Retinal pigment epithelial cell (primary cell): ENCODE measurements around the gene ZBTB6.
A peak's percentile ranks its signal among the peaks of the same experiment; 100 is the strongest.

Experiments
- DNase-seq: peaks from one replicate; pipeline ENCODE4 v3.0.0-alpha.2; 2010; ENCODE audit warnings: low read depth
- H3K4me3 ChIP-seq: 2 replicates; pipeline ENCODE4 v1.5.1; 2011; ENCODE audit warnings: mild to moderate bottlenecking, low read length, control low read depth, moderate library complexity
- TF ChIP-seq, protein P1 (sequence below): conservative IDR thresholded peaks from 2 replicates; pipeline ENCODE4 v1.5.1; 2011; ENCODE audit warnings: low read depth, low read length, control low read depth, inconsistent platforms

ZBTB6 gene

GRCh38 chr9:122940454-122940748, 27.3 kb upstream of the ZBTB6 start:
- H3K4me3 ChIP-seq, result peak overlapping the region; percentile 39
- no peak for DNase-seq

DNA sequence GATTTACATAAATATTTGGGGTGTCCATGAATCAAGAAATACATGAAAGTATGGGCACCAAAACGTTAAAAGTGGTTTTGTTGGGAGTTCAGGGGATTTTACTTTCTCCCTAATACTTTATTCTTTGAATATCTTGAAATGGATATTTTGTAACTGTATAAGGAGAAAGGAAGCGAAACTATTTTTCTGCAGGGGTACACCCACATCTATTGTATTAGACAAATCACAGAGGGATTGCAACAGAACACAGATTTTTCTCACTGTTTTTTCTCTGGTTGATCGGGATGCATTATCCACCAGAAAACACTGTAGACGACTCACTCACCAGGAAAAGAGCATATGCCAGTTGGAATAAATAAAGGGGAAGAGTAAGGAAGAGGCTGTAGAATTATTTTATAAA, 26.5 kb upstream of the ZBTB6 start:
- DNase-seq, result no peak
- TF ChIP-seq, protein P1, sequence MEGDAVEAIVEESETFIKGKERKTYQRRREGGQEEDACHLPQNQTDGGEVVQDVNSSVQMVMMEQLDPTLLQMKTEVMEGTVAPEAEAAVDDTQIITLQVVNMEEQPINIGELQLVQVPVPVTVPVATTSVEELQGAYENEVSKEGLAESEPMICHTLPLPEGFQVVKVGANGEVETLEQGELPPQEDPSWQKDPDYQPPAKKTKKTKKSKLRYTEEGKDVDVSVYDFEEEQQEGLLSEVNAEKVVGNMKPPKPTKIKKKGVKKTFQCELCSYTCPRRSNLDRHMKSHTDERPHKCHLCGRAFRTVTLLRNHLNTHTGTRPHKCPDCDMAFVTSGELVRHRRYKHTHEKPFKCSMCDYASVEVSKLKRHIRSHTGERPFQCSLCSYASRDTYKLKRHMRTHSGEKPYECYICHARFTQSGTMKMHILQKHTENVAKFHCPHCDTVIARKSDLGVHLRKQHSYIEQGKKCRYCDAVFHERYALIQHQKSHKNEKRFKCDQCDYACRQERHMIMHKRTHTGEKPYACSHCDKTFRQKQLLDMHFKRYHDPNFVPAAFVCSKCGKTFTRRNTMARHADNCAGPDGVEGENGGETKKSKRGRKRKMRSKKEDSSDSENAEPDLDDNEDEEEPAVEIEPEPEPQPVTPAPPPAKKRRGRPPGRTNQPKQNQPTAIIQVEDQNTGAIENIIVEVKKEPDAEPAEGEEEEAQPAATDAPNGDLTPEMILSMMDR, result no peak
- H3K4me3 ChIP-seq, result no peak overlapping the region

More at GRCh38 chr9:122940454-122940748, 27.3 kb upstream of the ZBTB6 start:
- TF ChIP-seq, protein P1, result no peak

DNA sequence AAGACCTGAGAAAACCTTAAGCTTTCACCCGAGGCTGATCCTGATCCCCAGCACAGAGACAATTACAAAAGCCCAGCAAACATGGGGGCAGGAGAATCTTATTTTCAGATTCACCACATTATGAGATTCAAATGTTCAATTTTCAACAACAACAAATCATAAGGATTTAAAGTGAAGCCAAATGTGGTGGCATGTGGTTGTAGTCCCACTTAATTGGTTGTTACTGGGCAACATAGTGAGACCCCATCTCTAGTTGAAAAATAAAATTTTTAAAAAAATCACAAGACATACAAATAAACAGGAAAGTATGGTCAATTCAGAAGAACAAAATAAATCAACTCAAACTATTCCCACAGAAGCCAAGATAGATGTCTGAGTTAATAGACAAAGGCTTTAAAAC, 23.8 kb upstream of the ZBTB6 start:
- no peak overlapping the region for H3K4me3 ChIP-seq
- no peak for DNase-seq
- TF ChIP-seq, protein P1, result no peak

DNA sequence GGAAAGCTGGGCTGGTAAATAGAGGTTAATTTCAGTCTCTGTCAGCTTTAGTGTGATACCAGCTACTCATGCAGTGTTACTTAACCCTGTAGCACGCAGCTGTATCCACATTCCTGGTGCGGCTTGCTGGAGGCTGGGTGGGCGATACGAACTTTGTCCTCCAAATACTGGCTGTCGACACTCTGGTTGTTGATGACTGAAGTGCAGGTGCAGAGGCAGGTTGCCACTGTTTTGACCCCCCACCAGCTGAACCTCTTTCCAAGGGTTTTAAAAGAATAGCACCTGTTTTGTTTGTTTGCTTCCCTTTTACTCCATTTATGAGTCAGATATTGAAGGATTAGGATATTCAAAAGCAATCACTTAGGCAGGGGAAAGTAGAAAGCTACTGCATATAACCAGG, 23.3 kb upstream of the ZBTB6 start:
- TF ChIP-seq, protein P1, result no peak
- no peak overlapping the region for H3K4me3 ChIP-seq

DNA sequence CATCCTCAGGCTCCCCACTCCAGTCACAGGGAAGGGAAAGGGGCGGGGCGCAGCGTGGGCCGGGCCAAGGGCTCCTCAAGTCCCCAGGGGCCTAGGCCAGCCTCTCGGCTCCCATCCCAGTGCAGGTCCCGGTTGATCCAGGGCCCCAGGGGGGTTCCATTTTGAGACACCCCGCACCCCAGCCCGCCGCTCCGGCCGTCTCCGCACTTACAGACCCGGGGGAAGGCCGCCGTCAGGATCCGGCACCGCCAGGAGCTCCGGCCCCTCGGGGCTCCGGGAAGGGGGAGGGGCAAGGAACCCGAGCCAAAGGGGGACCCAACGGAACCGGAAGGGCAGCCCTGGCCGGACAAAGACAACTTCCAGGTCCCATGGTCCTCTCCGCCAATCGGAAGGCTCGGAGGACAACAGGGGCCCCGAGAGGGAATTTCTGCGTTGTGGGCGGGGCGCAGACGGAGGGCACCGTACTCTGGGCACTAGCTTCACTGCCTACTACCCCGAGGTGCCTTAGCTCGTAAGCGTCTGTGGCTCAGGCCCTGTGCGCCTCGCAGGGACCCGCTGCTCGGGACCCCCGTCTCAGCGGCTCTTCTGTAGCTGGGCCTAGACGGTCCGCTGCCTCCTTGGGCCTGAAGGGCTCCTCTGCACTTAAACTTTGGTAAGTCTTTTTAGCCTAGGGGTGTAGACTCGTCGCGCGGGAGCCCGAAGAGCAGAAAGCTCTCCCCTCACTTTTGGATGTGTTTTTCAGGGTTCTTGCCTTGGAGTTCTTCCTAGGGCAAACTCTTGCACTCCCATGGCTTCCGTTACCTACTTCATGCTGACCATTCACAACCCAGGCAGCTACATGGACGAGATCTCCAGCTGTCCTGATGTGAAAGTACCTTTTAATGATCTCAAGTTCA, 18.4 kb upstream of the ZBTB6 start, which contains the start of gene ZBTB26:
TSS of gene ZBTB26 (minus strand) at position 287 of the 896 bp plus-strand sequence. CDS start 11,578 bp downstream, outside the sequence.
- TF ChIP-seq, protein P1, result no peak
- H3K4me3 ChIP-seq, result peak within 1 kb of the TSS; percentile 92
- DNase-seq, result peak; percentile 81

More for the DNA sequence above, 23.3 kb upstream of the ZBTB6 start:
- no peak for DNase-seq

- DNase-seq, result no peak
- TF ChIP-seq, protein P1, result no peak
Observed at GRCh38 chr9:122930541-122931225, 17.6 kb upstream of the ZBTB6 start.

More at GRCh38 chr9:122930541-122931225, 17.6 kb upstream of the ZBTB6 start:
- peak overlapping the region; percentile 92 for H3K4me3 ChIP-seq
